Naive thymus-derived CD8-positive, alpha-beta T cell (primary cell): ENCODE measurements around the gene NRBP1. TPM values are rescaled to one million over a fixed set of nuclear protein-coding genes. Genes with fewer than 3 reads are reported as not detected.
"Not testable (repeated sequence)": the region's sequence is repeated elsewhere in the genome, so short reads cannot be mapped to it uniquely, and the experiment has no call there.

Source experiments
- ATAC-seq, 2 donors: fragments of 150-1000 bp; cut with Tn5 transposase in 1 of 2; sonication (Bioruptor Pico), chemical (Tn5 transposase) in 1 of 2; 1 replicate in 1 of 2; 2 replicates in 1 of 2; pipeline ENCODE4 v1.10.0; 2021; ENCODE audit warnings: mild to moderate bottlenecking in 2 of 2, moderate library complexity in 2 of 2
- POLR2A ChIA-PET: fragments of 350-600 bp; sonication (Branson Sonifier 250); formaldehyde crosslinking; loops from one replicate; lab custom pipeline; 2021; ENCODE audit warnings: antibody characterized with exemption; lab: Charles Lee
- DNase-seq, 10 donors: peaks; one replicate each; pipeline versions ENCODE4 v3.0.0 to v3.0.0-alpha.2; 2020 to 2022
- H3K27ac Mint-ChIP-seq, 10 donors: one replicate each; pipeline ENCODE4 v1.8.0; 2020 to 2022; ENCODE audit warnings: mild to moderate bottlenecking in 10 of 10, mixed read lengths in 10 of 10, moderate library complexity in 4 of 10, inconsistent platforms in 1 of 10
- H3K27me3 Mint-ChIP-seq, 5 donors: one replicate each; pipeline ENCODE4 v1.8.0; 2021 to 2022; ENCODE audit warnings: mixed read lengths in 5 of 5
- H3K36me3 Mint-ChIP-seq, 3 donors: one replicate each; pipeline ENCODE4 v1.8.0; 2020 to 2022; ENCODE audit warnings: mixed read lengths in 3 of 3, mild to moderate bottlenecking in 2 of 3, inconsistent platforms in 1 of 3
- H3K4me1 Mint-ChIP-seq, 4 donors: one replicate each; pipeline ENCODE4 v1.8.0; 2021 to 2022; ENCODE audit warnings: mixed read lengths in 4 of 4
- H3K4me3 Mint-ChIP-seq, 10 donors: one replicate each; pipeline ENCODE4 v1.8.0; 2020 to 2022; ENCODE audit warnings: mild to moderate bottlenecking in 10 of 10, mixed read lengths in 10 of 10, moderate library complexity in 6 of 10, inconsistent platforms in 1 of 10
- H3K9me3 Mint-ChIP-seq, 9 donors: one replicate each; pipeline ENCODE4 v1.8.0; 2020 to 2022; ENCODE audit warnings: mixed read lengths in 9 of 9, mild to moderate bottlenecking in 3 of 9, inconsistent platforms in 1 of 9, moderate library complexity in 1 of 9
- polyA plus RNA-seq, 3 donors: library from polyadenylated mRNA; unstranded; fragments of 300-500 nt; fragmentation: Illumina TruSeq; gene quantifications; one replicate each; pipeline ENCODE4 v1.2.3, GENCODE V29; 2021
- total RNA-seq, 8 experiments: library from RNA in 2 of 8; stranded (reverse) in 2 of 8; gene quantifications; one replicate each; pipeline ENCODE4 v1.2.3 and lab custom pipeline; 2021 to 2026

NRBP1 gene
- total and polyA plus RNA-seq, 5 experiments from 2014 or later = 73.4 to 118 (median 107) TPM

DNA sequence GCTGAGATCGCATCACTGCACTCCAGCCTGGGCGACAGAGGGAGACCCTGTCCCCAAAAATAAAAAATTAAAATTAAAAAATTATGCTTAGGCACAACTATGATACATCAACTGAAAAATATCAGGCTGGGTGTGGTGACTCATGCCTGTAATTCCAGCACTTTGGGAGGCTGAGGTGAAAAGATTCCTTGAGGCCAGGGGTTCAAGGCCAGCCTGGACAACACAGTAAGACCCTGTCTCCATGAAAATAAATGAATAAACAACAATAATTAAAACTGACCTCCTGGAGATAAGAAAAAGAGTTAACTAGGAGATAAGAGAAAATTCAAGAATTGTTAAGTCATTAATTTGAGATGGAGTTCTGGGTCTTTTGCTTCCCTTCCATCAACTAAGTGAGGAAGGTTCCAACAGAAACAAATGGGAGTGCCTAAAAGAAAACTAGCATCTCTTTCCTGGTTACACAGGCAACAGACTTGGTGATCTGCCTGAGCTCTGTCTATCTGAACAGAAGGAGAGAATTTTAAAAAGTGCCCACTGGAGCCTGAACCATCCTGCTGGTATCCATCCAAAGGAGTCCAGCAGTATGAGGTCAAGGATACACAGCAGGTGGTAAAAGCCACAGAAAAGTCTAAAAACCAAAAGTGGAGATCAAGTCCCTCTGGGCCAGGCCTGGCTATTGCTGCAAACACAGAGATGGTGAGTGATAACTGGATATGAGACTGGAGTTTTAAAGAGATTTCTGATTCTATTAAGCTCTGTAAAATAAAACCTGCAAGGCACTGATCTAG, 27.9 kb upstream of the NRBP1 start:
- H3K4me1 Mint-ChIP-seq = peaks cover 12 to 55% (median 42%) of the 10 kb centered on the region in 4 donors
- H3K9me3 Mint-ChIP-seq = no peaks in the 10 kb centered on the region
- peak overlapping the region in 8 of 10 donors; percentile 5 to 81 (median 47) for H3K27ac Mint-ChIP-seq
- ATAC-seq (no peak), DNase-seq (no peak)
- H3K36me3 Mint-ChIP-seq = peaks cover 0 to 55% (median 5%) of the 10 kb centered on the region in 3 donors
- POLR2A ChIA-PET = no interaction called here
- H3K27me3 Mint-ChIP-seq = no peaks in the 10 kb centered on the region
- peak overlapping the region in 1 of 10 donors; percentile 43 for H3K4me3 Mint-ChIP-seq

DNA sequence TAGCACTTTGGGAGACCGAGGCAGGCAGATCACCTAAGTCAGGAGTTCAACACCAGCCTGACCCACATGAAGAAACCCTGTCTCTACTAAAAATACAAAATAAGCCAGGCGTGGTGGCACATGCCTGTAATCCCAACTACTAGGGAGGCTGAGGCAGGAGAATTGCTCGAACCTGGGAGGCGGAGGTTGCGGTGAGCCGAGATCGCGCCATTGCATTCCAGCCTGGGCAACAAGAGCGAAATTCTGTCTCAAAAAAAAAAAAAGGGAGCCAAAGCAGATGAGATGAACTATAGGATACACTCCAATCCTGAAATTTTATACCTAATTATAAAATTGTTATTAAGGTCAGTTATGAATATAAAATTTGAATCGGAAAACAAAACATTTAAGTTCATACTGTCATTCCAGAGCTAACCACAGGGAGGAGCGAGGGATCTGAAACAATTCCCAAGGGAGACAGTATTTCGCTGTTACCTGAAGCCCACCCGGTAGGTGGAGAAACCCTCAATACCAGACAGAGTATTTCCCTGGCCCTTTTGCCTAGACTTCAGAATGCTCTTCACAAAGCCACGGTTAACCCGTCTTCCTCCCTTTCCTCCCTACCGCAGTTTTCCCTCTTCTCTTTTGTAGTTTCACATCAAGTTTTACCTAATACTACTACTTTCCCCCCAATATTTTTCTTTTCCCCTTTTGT, 20.5 kb upstream of the NRBP1 start:
- Mint-ChIP-seq H3K9me3 (no peaks in the 10 kb centered on the region), H3K4me1 (peaks cover 19 to 54% (median 39%) of the 10 kb centered on the region in 4 donors), H3K27me3 (peaks cover 0 to 3% (median 1%) of the 10 kb centered on the region in 5 donors), H3K36me3 (peaks cover 0 to 29% (median 0%) of the 10 kb centered on the region in 3 donors), H3K27ac (peak overlapping the region in 9 of 10 donors; percentile 37 to 94 (median 85)), H3K4me3 (peak overlapping the region; percentile 73 to 95 (median 88))
- DNase-seq = no peak
- ATAC-seq = no peak
- POLR2A ChIA-PET = interaction anchor here (0.7 to 2.8 kb wide), 3 partner anchors 27 to 1163 kb away, joined by 3 to 27 read pairs (median 4); partner anchors contain the start of genes HADHA, HADHB, SLC4A1AP and SUPT7L

DNA sequence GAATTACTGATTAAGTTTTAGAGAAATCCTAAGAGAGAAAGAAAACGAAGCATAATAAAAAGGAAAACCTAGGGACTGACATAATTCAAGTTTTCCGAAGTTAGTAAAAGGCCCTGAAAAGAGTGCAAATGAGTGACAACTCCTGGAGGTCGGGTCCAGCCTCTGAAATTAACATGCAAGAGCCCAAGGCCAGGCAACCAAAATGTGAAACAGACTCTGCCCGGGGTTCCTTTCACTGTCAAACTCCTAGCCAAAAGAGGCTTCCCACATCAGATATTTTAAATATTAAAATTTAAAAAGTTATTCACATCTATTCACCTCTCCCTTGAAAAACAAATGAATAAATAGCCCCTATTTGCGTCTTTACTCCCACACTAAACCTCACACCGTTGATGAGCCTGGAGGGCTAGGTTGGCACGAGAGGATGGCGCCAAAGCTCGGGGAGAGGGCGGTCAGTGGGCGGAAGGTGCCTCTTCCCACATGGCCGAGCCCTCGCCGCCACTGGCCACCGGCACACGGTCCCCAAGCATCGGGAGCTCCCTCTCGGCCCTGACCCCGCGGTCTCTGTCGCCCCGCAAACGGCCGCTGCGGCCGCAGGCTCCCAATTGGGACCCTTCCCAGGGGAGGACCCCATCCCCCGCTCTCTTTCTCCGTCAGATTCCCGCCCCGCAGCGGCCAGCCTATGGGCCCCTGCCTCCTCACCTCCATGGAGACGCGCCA, 19.7 kb upstream of the NRBP1 start:
- POLR2A ChIA-PET = interaction anchor here (0.7 to 3.4 kb wide), 11 partner anchors 18 to 1164 kb away, joined by 3 to 58 read pairs (median 7); partner anchors contain the start of genes ATRAID, CCDC121, EIF2B4 and GPN1
- peaks cover 0 to 5% (median 2%) of the 10 kb centered on the region in 5 donors for H3K27me3 Mint-ChIP-seq
- H3K9me3 Mint-ChIP-seq = no peaks in the 10 kb centered on the region
- H3K4me3 Mint-ChIP-seq = peak overlapping the region; percentile 73 to 95 (median 88)
- H3K36me3 Mint-ChIP-seq = peaks cover 0 to 25% (median 0%) of the 10 kb centered on the region in 3 donors
- peak overlapping the region in 9 of 10 donors; percentile 62 to 94 (median 86) for H3K27ac Mint-ChIP-seq
- peaks cover 19 to 48% (median 36%) of the 10 kb centered on the region in 4 donors for H3K4me1 Mint-ChIP-seq
- ATAC-seq (peak; percentile 2 to 10), DNase-seq (peak in 2 of 10 donors; percentile 3 to 9)

DNA sequence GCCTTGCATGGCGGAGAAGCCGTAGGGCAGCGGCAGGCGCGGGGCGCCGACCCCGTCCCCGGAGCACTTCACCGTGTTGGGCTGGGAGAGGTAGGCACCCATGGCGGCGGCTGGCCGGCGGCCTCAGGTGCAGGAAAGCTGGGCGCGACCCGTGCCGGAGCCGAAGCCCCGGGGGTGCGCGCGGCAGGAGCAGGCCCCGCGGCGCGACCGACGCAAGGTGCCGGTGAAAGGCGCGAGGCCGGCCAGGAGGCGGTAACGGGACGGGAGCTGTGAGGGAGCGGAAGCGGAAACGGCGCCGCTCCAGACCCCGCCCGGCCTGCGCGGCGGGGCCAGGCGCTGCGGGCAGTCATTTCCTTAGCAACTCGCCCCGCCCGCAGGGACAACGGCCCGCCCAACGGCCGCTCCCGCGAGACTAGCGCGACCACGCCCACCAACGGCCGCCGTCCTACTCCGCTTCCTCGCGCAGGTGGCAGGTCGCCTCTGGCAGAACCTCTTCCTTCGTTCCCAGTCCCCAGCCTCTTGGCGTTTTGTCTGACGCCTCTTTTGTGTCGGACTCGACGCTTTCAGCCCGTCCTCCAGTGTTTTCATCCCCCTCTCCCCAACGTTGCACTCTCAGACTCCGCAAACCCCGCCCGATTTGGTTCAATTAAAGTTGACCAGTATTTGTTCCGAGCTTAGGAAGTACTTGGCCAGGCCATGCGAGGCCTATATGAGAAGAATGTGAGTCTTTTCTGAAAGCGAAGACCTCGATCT, 18.9 kb upstream of the NRBP1 start, which contains the start of gene PPM1G:
TSS of gene PPM1G (minus strand) at position 271 of the 753 bp plus-strand sequence. CDS start at position 102, 169 bp downstream.
- DNase-seq (peak; percentile 92 to 97 (median 95)), ATAC-seq (peak; percentile 94 to 96)
- Mint-ChIP-seq H3K36me3 (peaks cover 0 to 19% (median 0%) of the 10 kb centered on the region in 3 donors), H3K27ac (peak within 1 kb of the TSS; percentile 83 to 98 (median 96)), H3K4me3 (peak within 1 kb of the TSS; percentile 87 to 95 (median 93)), H3K4me1 (peaks cover 19 to 43% (median 35%) of the 10 kb centered on the region in 4 donors), H3K9me3 (no peaks in the 10 kb centered on the region), H3K27me3 (peaks cover 0 to 5% (median 2%) of the 10 kb centered on the region in 5 donors)
- POLR2A ChIA-PET = interaction anchor here (0.6 to 3.4 kb wide), 18 partner anchors 11 to 254 kb away, joined by 3 to 58 read pairs (median 6); partner anchors contain the start of genes ATRAID, CCDC121, EIF2B4 and GPN1

DNA sequence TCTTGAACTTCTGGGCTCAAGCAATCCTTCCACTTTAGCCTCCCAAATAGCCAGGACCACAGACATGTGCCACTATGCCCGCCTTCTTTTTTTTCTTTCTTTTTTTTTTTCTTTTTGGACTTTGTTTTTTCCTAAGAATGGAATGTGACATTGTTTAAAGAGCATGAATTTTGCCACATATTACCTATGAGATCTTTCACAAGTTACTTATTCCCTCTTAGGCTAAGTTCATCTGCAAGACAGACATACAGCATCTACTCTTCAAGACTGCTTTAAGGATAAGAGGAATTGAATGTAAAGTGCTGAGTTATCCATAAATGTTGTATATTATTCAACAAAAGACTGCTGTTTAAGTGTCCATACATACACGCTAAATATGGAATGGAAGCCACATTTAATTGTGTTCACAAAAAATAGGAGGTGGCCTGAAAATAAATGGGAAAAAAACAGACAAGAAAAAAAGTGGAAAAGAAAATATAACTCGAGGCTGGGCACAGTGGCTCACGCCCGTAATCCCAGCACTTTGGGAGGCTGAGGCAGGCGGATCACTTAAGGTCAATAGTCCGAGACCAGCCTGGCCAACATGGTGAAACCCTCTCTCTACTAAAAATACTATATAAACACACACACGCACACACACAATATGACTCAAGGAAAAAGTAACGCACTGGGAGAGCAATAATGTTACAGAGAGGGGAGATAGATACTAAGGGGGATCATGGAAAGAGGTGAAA, 15.8 kb upstream of the NRBP1 start:
- Mint-ChIP-seq H3K4me1 (peaks cover 10 to 21% (median 16%) of the 10 kb centered on the region in 4 donors), H3K36me3 (peaks cover 0 to 1% (median 0%) of the 10 kb centered on the region in 3 donors), H3K27ac (peak overlapping the region in 4 of 10 donors; percentile 23 to 71 (median 57)), H3K4me3 (peak overlapping the region in 1 of 10 donors; percentile 19), H3K27me3 (peaks cover 0 to 5% (median 2%) of the 10 kb centered on the region in 5 donors), H3K9me3 (no peaks in the 10 kb centered on the region)
- DNase-seq (no peak), ATAC-seq (no peak)
- POLR2A ChIA-PET = interaction anchor here (1.2 to 1.7 kb wide), 2 partner anchors 11 to 16 kb away, joined by 3 to 8 read pairs; partner anchors contain the start of gene NRBP1

DNA sequence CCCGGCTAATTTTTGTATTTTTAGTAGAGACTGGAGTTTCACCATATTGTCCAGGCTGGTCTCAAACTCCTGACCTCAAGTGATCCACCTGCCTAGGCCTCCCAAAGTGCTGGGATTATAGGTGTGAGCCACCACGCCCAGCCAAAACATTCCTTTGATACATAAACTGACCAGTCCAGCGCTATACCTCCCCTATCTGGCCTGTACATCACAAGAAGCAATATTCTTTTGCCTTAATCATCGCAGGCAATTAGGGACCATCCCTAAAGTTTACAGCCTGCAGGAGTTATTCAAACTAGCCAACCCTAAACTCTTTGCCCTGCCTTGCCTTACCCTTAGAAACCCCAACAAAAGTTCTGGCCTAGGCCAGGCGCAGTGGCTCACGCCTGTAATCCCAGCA, 12.3 kb upstream of the NRBP1 start:
- POLR2A ChIA-PET = no interaction called here
- Mint-ChIP-seq H3K27me3 (peaks cover 0 to 5% (median 2%) of the 10 kb centered on the region in 5 donors), H3K27ac (no peak overlapping the region), H3K9me3 (no peaks in the 10 kb centered on the region), H3K36me3 (no peaks in the 10 kb centered on the region), H3K4me1 (peaks cover 0 to 2% (median 0%) of the 10 kb centered on the region in 4 donors), H3K4me3 (no peak overlapping the region)
- DNase-seq = no peak
- ATAC-seq = no peak

DNA sequence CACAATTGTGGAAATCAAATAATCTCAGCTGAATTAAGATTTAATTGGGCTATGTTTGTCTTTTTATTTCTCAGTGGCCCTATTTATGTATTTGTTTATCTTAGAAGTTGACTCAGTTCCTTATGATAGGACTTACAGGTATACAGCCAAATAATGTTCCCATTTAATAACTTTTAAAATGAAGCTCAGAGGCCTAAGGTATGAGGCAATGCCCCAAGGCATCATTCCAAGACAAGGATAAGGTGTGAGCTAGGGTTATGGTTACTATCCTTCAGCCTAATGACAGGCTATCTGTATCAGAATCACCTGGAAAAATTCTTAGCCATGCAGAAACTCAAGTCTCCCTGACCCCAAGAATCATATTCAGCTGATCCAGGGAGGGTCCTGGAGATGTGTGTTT, 7.4 kb upstream of the NRBP1 start:
- Mint-ChIP-seq H3K36me3 (no peaks in the 10 kb centered on the region), H3K9me3 (no peaks in the 10 kb centered on the region), H3K4me3 (no peak overlapping the region), H3K4me1 (no peaks in the 10 kb centered on the region), H3K27me3 (no peaks in the 10 kb centered on the region), H3K27ac (no peak overlapping the region)
- ATAC-seq = no peak
- POLR2A ChIA-PET = interaction anchor here (1.1 kb wide), 1 partner anchor 11 kb away, joined by 3 read pairs; the partner anchor contains the start of gene PPM1G
- DNase-seq = no peak

DNA sequence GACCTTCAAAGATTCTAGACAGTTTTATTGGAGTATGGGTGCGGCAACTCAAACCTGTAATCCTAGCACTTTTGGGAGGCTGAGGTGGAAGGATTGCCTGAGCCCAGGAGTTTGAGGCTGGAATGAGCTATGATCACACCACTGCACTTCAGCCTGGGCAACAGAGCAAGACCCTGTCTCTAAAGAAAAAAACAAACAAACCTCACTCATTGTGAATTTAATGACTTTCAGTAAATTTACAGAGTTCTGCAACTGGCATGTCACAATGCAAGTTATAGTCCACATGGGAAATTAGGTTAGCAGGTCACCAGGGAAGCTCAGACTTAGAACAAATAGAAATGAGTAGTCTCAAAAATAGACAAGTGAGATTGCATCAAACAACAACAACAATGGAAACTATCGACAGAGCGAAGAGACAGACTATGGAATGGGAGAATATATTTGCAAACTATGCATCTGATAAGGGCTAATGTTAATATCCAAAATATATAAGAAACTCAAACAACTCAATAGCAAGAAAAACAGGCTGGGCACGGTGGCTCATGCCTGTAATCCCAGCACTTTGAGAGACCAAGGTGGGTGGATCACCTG, 6.7 kb upstream of the NRBP1 start:
- Mint-ChIP-seq H3K27me3 (no peaks in the 10 kb centered on the region), H3K27ac (peak overlapping the region in 2 of 10 donors; percentile 33 to 50), H3K36me3 (no peaks in the 10 kb centered on the region), H3K9me3 (no peaks in the 10 kb centered on the region), H3K4me3 (no peak overlapping the region), H3K4me1 (no peaks in the 10 kb centered on the region)
- ATAC-seq = no peak
- POLR2A ChIA-PET = no interaction called here
- DNase-seq = no peak

DNA sequence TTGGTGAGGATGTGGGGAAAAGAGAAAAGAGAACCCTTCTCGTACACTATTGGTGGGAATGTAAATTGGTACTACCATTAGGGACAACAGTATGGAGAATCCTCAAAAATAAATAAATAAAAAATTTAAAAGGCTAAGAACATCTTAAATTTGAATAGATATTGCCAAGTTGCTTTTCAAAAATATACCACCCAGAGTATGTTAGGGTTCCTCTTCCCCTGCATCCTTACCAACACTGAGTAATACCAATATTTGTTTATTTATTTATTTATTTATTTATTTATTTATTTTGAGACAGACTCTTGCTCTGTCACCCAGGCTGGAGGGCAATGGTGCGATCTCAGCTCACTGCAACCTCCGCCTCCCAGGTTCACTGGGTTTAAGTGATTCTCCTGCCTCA, 5.5 kb upstream of the NRBP1 start:
- H3K9me3 Mint-ChIP-seq = no peaks in the 10 kb centered on the region
- H3K27me3 Mint-ChIP-seq = no peaks in the 10 kb centered on the region
- no peak overlapping the region for H3K4me3 Mint-ChIP-seq
- DNase-seq (no peak), ATAC-seq (no peak)
- no peak overlapping the region for H3K27ac Mint-ChIP-seq
- POLR2A ChIA-PET = no interaction called here
- peaks cover 4 to 10% (median 5%) of the 10 kb centered on the region in 4 donors for H3K4me1 Mint-ChIP-seq
- H3K36me3 Mint-ChIP-seq = no peaks in the 10 kb centered on the region

DNA sequence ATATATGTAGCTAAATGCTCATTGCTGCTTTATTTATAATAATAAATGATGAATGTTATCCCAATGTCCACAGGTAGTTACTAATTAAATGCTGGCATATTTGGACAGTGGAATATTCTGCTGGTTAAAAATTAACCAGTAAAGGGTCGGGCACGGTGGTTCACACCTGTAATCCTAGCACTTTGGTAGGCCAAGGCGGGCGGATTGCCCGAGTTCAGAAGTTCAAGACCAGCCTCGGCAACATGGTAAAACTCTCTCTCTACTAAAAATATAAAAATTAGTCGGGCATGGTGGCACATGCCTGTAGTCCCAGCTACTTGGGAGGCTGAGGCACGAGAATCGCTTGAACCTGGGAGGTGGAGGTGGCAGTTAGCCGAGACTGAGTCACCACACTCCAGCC, 3.4 kb upstream of the NRBP1 start:
- peaks cover 13 to 21% (median 18%) of the 10 kb centered on the region in 4 donors for H3K4me1 Mint-ChIP-seq
- POLR2A ChIA-PET = interaction anchor here (0.6 to 0.8 kb wide), 2 partner anchors 15 to 70 kb away, joined by 3 to 6 read pairs; partner anchors contain the start of genes FNDC4 and PPM1G
- not testable (repeated sequence) for H3K27ac Mint-ChIP-seq, ATAC-seq, H3K9me3 Mint-ChIP-seq, DNase-seq, H3K4me3 Mint-ChIP-seq, H3K36me3 Mint-ChIP-seq, H3K27me3 Mint-ChIP-seq
